ENCODE measurements around the gene ALKBH5.

GRCh38 chr17:18181358-18181757, 2.3 kb upstream of the ALKBH5 start:
- TF ChIP-seq, protein P1, sequence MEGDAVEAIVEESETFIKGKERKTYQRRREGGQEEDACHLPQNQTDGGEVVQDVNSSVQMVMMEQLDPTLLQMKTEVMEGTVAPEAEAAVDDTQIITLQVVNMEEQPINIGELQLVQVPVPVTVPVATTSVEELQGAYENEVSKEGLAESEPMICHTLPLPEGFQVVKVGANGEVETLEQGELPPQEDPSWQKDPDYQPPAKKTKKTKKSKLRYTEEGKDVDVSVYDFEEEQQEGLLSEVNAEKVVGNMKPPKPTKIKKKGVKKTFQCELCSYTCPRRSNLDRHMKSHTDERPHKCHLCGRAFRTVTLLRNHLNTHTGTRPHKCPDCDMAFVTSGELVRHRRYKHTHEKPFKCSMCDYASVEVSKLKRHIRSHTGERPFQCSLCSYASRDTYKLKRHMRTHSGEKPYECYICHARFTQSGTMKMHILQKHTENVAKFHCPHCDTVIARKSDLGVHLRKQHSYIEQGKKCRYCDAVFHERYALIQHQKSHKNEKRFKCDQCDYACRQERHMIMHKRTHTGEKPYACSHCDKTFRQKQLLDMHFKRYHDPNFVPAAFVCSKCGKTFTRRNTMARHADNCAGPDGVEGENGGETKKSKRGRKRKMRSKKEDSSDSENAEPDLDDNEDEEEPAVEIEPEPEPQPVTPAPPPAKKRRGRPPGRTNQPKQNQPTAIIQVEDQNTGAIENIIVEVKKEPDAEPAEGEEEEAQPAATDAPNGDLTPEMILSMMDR (IDR thresholded peaks at IDR 0.05): no peak
- TF ChIP-seq POLR2A (IDR thresholded peaks at IDR 0.05): no peak
